K562 (cell line): ENCODE data around the gene ZDHHC8. TPM values are rescaled to one million over a fixed set of nuclear protein-coding genes. Genes with fewer than 3 reads are reported as not detected.

ENCODE experiments used
- CBX5 ChIP-seq: IDR thresholded peaks from 2 replicates; pipeline ENCODE4 v1.6.1; 2014; ENCODE audit warnings: low read depth, borderline replicate concordance
- CREB1 ChIP-seq, 2 experiments: sonication (generic) in 1 of 2; formaldehyde crosslinking in 1 of 2; IDR thresholded peaks; 2 replicates each; pipeline versions ENCODE4 v1.6.1 to v1.8.0; 2012 to 2022; ENCODE audit warnings: inconsistent platforms in 1 of 2, mild to moderate bottlenecking in 1 of 2, missing genetic modification reagents in 1 of 2, moderate library complexity in 1 of 2
- DACH1 ChIP-seq: fragments of 450-650 bp; IDR thresholded peaks from 2 replicates; pipeline ENCODE4 v1.6.1; 2018; ENCODE audit not compliant: partially characterized antibody
- DIDO1 ChIP-seq: fragments of 450-650 bp; IDR thresholded peaks from 2 replicates; pipeline ENCODE4 v1.6.1; 2016; ENCODE audit warnings: low read depth, missing biosample characterization, missing genetic modification characterization
- HINFP ChIP-seq: fragments of 450-650 bp; conservative IDR thresholded peaks from 2 replicates; pipeline ENCODE4 v1.6.1; 2016; ENCODE audit warnings: missing genetic modification characterization, low read depth, mild to moderate bottlenecking, control low read depth, missing compliant biosample characterization
- IRF9 ChIP-seq: fragments of 450-650 bp; IDR thresholded peaks from 2 replicates; pipeline ENCODE4 v1.6.1; 2016; ENCODE audit warnings: missing biosample characterization, missing genetic modification characterization
- KLF16 ChIP-seq: IDR thresholded peaks from 2 replicates; pipeline ENCODE4 v1.6.1; 2016; ENCODE audit warnings: antibody characterized with exemption
- MITF ChIP-seq: IDR thresholded peaks from 2 replicates; pipeline ENCODE4 v1.6.1; 2014; ENCODE audit warnings: antibody characterized with exemption
- POLR3G ChIP-seq: IDR thresholded peaks from 2 replicates; pipeline ENCODE4 v1.6.1; 2011; ENCODE audit not compliant: insufficient read length, insufficient replicate concordance; ENCODE audit errors: extremely low read depth
- PTRF ChIP-seq: fragments of 450-650 bp; IDR thresholded peaks from 2 replicates; pipeline ENCODE4 v1.6.1; 2016; ENCODE audit warnings: mild to moderate bottlenecking, missing genetic modification characterization, missing compliant biosample characterization
- RB1 ChIP-seq: fragments of 450-650 bp; IDR thresholded peaks from 2 replicates; pipeline ENCODE4 v1.6.1; 2017; ENCODE audit warnings: low read depth, mild to moderate bottlenecking
- SP2 ChIP-seq: IDR thresholded peaks from 2 replicates; pipeline ENCODE4 v1.6.1; 2011; ENCODE audit warnings: mild to moderate bottlenecking, low read depth, low read length, moderate library complexity; ENCODE audit not compliant: poor library complexity, severe bottlenecking; ENCODE audit errors: extremely low read depth
- SREBF2 ChIP-seq: sonication (generic); formaldehyde crosslinking; IDR thresholded peaks from 2 replicates; pipeline ENCODE4 v1.4.0; 2020; ENCODE audit warnings: mild to moderate bottlenecking, missing genetic modification reagents
- TARDBP ChIP-seq: fragments of 450-650 bp; IDR thresholded peaks from 2 replicates; pipeline ENCODE4 v1.6.1; 2016
- THRA ChIP-seq: fragments of 450-650 bp; IDR thresholded peaks from 2 replicates; pipeline ENCODE4 v1.6.1; 2017; ENCODE audit warnings: mild to moderate bottlenecking, moderate library complexity
- XRCC5 ChIP-seq: fragments of 200-400 bp; formaldehyde crosslinking; IDR thresholded peaks from 2 replicates; pipeline ENCODE4 v1.6.1; 2017; ENCODE audit warnings: low read depth, mild to moderate bottlenecking, low read length
- ZBTB11 ChIP-seq, 3 experiments: fragments of 200-800 bp in 1 of 3; fragments of 250-450 bp in 1 of 3; fragments of 450-650 bp in 1 of 3; sonication (Bioruptor Pico) in 1 of 3; sonication (Bioruptor generic) in 1 of 3; formaldehyde crosslinking in 1 of 3; IDR thresholded peaks; 2 replicates each; pipeline versions ENCODE4 v1.6.1 to v1.8.0; 2016 to 2022; ENCODE audit warnings: mild to moderate bottlenecking in 2 of 3, missing genetic modification characterization in 2 of 3, missing compliant biosample characterization in 1 of 3, moderate library complexity in 1 of 3
- ZNF133 ChIP-seq: fragments of 250-450 bp; sonication (Bioruptor Pico); IDR thresholded peaks from 2 replicates; pipeline ENCODE4 v1.4.0; 2020; ENCODE audit warnings: mild to moderate bottlenecking
- ZNF436 ChIP-seq: fragments of 250-450, 450-650 bp; sonication (Bioruptor Pico); formaldehyde crosslinking; IDR thresholded peaks from 2 replicates; pipeline ENCODE4 v1.7.0; 2020; ENCODE audit warnings: mild to moderate bottlenecking
- polyA plus RNA-seq, 8 experiments: library from polyadenylated mRNA; depleted of rRNA in 4 of 8; stranded (reverse) in 5 of 8; unstranded in 3 of 8; fragments of >200 nt; fragmentation: Nextera tagmentation in 2 of 8; fragmentation: Illumina TruSeq in 1 of 8; extraction: Ambion mirVana in 2 of 8; extraction: Trizol in 1 of 8; gene quantifications; 2 replicates each; pipeline versions ENCODE4 v1.2.1 to v1.2.3, GENCODE V29; 2011 to 2014; ENCODE audit warnings: inconsistent platforms in 1 of 8, missing spikeins in 1 of 8
- total RNA-seq, 7 experiments: library from RNA; depleted of rRNA in 6 of 7; stranded (reverse); fragments of >200 nt in 6 of 7; fragmentation: Illumina TruSeq in 2 of 7; extraction: Trizol in 2 of 7; gene quantifications; 2 replicates each; pipeline versions ENCODE4 v1.2.1 to v1.2.3, GENCODE V29; 2011 to 2021; ENCODE audit warnings: low replicate concordance in 1 of 7

The ZDHHC8 gene
- total and polyA plus RNA-seq, 9 of the 15 experiments (the other 6 are each of a cell fraction or from before 2014, with no cell fraction given), result 0.04 to 109 (median 16.4) TPM

GRCh38 chr22:20156611-20157429 is 25.2 kb downstream of the ZDHHC8 start (continued):
- TF ChIP-seq THRA (no peak), SP2 (no peak), RB1 (peak; percentile 99), ZBTB11 (CRISPR knock-in tag; IDR thresholded peaks at IDR 0.05) (peak in 1 of 3 experiments; percentile 55; a peak in 1 of 6 replicates), CBX5 (no peak), DIDO1 (tag) (no peak), CREB1 (IDR thresholded peaks at IDR 0.05) (no peak), CREB1 (CRISPR knock-in tag; IDR thresholded peaks at IDR 0.05) (peak; percentile 53), XRCC5 (peak; percentile 97), DACH1 (no peak), KLF16 (peak; percentile 84; the same call in 1 of the 2 replicates), PTRF (no peak), MITF (no peak), SREBF2 (CRISPR knock-in tag) (no peak), IRF9 (tag) (no peak), HINFP (tag) (no peak), TARDBP (peak; percentile 91), ZNF436 (CRISPR knock-in tag) (no peak), ZNF133 (CRISPR knock-in tag) (peak; percentile 90), POLR3G (no peak)
